A673 (cell line): ENCODE results near the gene LHX6. TPM values are rescaled to one million over a fixed set of nuclear protein-coding genes. Genes with fewer than 3 reads are reported as not detected.

Source experiments
- BruUV-seq: library from RNA; stranded (reverse); fragments of 400-500 nt; replicated peaks from 2 replicates; lab custom pipeline; 2021; lab: Mats Ljungman, UMichigan
- CTCF ChIA-PET: fragments of 300-600 bp; sonication (Branson Sonifier 250); formaldehyde crosslinking; loops from one replicate; lab custom pipeline; 2022; ENCODE audit warnings: antibody characterized with exemption; lab: Charles Lee
- POLR2A ChIA-PET: fragments of 300-600 bp; sonication (Branson Sonifier 250); formaldehyde crosslinking; loops from one replicate; lab custom pipeline; 2022; ENCODE audit warnings: antibody characterized with exemption; ENCODE audit not compliant: low non-redundant PET; lab: Charles Lee
- DNase-seq: peaks from one replicate; pipeline ENCODE4 v3.0.0-alpha.2; 2015; ENCODE audit warnings: low spot score
- H3K27ac ChIP-seq: fragments of 200-600 bp; sonication (generic); 2 replicates; pipeline ENCODE4 v1.5.1; 2016; ENCODE audit warnings: mixed run types, low read depth, mild to moderate bottlenecking, mixed read lengths, antibody characterized with exemption, low read length; ENCODE audit not compliant: poor library complexity, severe bottlenecking
- H3K27me3 ChIP-seq: fragments of 200-600 bp; sonication (generic); replicated peaks from 2 replicates; pipeline ENCODE4 v1.6.1; 2017; ENCODE audit warnings: mixed run types, low read depth, mild to moderate bottlenecking, mixed read lengths, antibody characterized with exemption, low read length; ENCODE audit not compliant: insufficient read depth, poor library complexity
- H3K36me3 ChIP-seq: fragments of 200-600 bp; sonication (generic); 2 replicates; pipeline ENCODE4 v1.6.1; 2016; ENCODE audit warnings: mixed run types, mild to moderate bottlenecking, mixed read lengths, antibody characterized with exemption, low read length; ENCODE audit not compliant: insufficient read depth, poor library complexity, severe bottlenecking
- H3K4me1 ChIP-seq: fragments of 200-600 bp; sonication (generic); 2 replicates; pipeline ENCODE4 v1.6.1; 2017; ENCODE audit warnings: mixed run types, mild to moderate bottlenecking, mixed read lengths, antibody characterized with exemption, low read length; ENCODE audit not compliant: insufficient read depth, poor library complexity, severe bottlenecking
- H3K4me3 ChIP-seq: fragments of 200-600 bp; sonication (generic); 2 replicates; pipeline ENCODE4 v1.5.1; 2016; ENCODE audit warnings: low read depth, mixed run types, mild to moderate bottlenecking, mixed read lengths, low read length; ENCODE audit not compliant: poor library complexity, severe bottlenecking
- H3K9me3 ChIP-seq: fragments of 200-600 bp; sonication (generic); 2 replicates; pipeline ENCODE4 v1.6.1; 2016; ENCODE audit warnings: mixed run types, low read depth, mild to moderate bottlenecking, mixed read lengths, antibody characterized with exemption, low read length; ENCODE audit not compliant: poor library complexity, severe bottlenecking
- EZH2 ChIP-seq: fragments of 200-600 bp; sonication (generic); IDR thresholded peaks from 2 replicates; pipeline ENCODE4 v1.6.1; 2017; ENCODE audit warnings: borderline replicate concordance, low read depth, mild to moderate bottlenecking, mixed read lengths, antibody characterized with exemption, low read length; ENCODE audit not compliant: poor library complexity, severe bottlenecking
- intact Hi-C: fragments of 100-400 bp; cut with micrococcal nuclease; formaldehyde crosslinking; loops from one replicate; pipeline ENCODE4 v1.10.0; 2022; ENCODE audit not compliant: unreplicated experiment
- total RNA-seq: library from RNA; stranded (reverse); gene quantifications from 2 replicates; pipeline ENCODE4 v1.2.3, GENCODE V29; 2021
- TF ChIP-seq, protein P1 (sequence below): fragments of 300-800, 200-600 bp; sonication (generic); conservative IDR thresholded peaks from 2 replicates; pipeline ENCODE4 v1.5.1; 2017; ENCODE audit warnings: low read depth, mild to moderate bottlenecking, antibody characterized with exemption, low read length, moderate library complexity, mixed read lengths

The LHX6 gene
- total RNA-seq, 1 experiment from 2014 or later = not detected

- H3K36me3 ChIP-seq = peaks cover 34% of the 10 kb centered on the region
- peaks cover 21% of the 10 kb centered on the region for H3K9me3 ChIP-seq
- POLR2A ChIA-PET = no interaction called here
- no peaks in the 10 kb centered on the region for H3K4me1 ChIP-seq
- H3K4me3 ChIP-seq = no peak overlapping the region
- no peaks in the 10 kb centered on the region for H3K27me3 ChIP-seq
- intact Hi-C loops = no loop called here
- no TSS peak for BruUV-seq
- DNase-seq = no peak
- TF ChIP-seq EZH2 = no peak
- TF ChIP-seq, protein P1, sequence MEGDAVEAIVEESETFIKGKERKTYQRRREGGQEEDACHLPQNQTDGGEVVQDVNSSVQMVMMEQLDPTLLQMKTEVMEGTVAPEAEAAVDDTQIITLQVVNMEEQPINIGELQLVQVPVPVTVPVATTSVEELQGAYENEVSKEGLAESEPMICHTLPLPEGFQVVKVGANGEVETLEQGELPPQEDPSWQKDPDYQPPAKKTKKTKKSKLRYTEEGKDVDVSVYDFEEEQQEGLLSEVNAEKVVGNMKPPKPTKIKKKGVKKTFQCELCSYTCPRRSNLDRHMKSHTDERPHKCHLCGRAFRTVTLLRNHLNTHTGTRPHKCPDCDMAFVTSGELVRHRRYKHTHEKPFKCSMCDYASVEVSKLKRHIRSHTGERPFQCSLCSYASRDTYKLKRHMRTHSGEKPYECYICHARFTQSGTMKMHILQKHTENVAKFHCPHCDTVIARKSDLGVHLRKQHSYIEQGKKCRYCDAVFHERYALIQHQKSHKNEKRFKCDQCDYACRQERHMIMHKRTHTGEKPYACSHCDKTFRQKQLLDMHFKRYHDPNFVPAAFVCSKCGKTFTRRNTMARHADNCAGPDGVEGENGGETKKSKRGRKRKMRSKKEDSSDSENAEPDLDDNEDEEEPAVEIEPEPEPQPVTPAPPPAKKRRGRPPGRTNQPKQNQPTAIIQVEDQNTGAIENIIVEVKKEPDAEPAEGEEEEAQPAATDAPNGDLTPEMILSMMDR = no peak
- CTCF ChIA-PET = no interaction called here
- no peak overlapping the region for H3K27ac ChIP-seq
These were observed 45.3 kb upstream of the LHX6 start for GRCh38 chr9:122274055-122274454.

DNA sequence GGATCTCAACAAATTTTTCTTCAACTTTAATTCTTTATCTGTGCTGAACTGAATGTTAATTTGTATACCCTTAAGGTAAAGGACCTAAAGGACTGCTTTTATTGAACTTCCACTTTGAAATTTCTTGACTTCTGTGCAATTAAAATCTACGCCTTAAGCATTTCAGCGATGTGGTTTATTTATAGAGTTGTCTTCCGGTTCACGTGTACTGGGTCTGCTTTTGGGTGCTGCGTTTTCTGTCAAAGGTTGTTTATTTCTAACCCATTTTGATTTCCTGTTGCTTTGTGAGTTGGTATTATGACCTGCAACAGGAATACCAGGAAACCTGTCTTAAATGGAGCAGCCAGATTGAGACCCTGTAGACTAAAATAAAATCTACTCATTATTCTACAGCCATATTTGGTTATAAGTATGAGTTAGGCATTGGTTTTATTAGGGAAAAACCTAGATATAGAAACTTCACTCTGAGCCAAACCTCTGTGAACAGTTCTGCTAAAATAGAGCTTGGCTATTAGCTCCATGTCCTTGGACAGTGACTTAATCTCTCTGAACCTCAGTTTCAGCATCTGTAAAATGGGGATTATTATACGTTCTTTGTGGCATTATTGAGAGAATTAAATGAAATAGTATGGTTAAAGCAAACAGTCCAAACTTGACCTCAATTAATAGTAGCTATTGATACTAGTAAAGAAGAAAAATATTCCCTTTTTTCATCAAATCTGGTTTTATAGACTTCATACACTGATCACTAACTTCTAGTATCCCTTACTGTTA lies 39.5 kb upstream of the LHX6 start:
- BruUV-seq = no TSS peak
- ChIA-PET POLR2A (interaction anchor here (0.6 kb wide), 1 partner anchor 1417 kb away, joined by 21 read pairs; no protein-coding TSS in a partner anchor), CTCF (no interaction called here)
- H3K27ac ChIP-seq = no peak overlapping the region
- H3K27me3 ChIP-seq = no peaks in the 10 kb centered on the region
- no peak overlapping the region for H3K4me3 ChIP-seq
- TF ChIP-seq EZH2 = no peak
- TF ChIP-seq, protein P1 = no peak
- H3K4me1 ChIP-seq = peaks cover 6% of the 10 kb centered on the region
- H3K9me3 ChIP-seq = no peaks in the 10 kb centered on the region
- peaks cover 20% of the 10 kb centered on the region for H3K36me3 ChIP-seq
- intact Hi-C loops = loop anchor here (10.0 kb wide), 1 partner anchor 113 kb away; the partner anchor contains the start of genes MORN5 and NDUFA8
- no peak for DNase-seq

DNA sequence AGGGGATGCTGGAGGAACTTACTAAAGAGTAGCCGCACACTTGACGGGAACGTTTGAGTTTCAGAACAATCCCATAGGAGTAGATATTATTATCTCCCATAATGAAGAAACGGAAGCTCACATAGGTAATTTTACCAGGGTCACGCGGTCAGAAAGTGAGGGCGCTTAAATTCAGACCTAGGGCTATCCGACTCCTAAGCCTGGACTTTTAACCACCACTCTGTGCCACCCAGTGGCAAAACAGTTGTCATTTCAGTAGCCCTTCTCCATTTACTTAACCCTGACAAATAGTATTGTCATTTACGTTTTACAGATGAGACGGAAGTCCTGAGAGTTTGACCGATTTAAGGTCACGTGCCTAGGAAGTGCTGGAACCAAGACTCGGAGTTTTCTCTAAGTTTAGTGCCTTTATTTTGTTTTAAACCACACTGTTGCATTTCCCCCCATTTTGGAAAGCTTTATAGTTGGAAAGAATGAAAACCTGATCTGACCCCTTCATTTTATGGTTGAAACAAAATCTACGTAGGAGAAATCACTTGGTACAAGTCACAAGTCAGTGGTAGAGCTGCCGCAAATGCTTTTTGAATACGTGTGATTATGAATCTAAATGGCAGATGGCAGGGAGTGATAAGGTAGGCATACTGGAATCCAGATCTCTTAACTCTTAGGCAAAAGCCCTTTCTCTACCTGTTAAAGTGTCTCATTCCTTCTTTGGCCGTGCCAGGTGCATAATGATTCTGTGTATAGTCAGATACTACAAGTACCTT lies 36.6 kb upstream of the LHX6 start:
- ChIA-PET CTCF (interaction anchor here (0.6 to 0.9 kb wide), 2 partner anchors 71 to 566 kb away, joined by 3 to 6 read pairs; no protein-coding TSS in a partner anchor), POLR2A (no interaction called here)
- Histone ChIP-seq H3K36me3 (peaks cover 8% of the 10 kb centered on the region), H3K4me3 (peak overlapping the region; percentile 89), H3K9me3 (no peaks in the 10 kb centered on the region), H3K4me1 (peaks cover 12% of the 10 kb centered on the region), H3K27me3 (no peaks in the 10 kb centered on the region), H3K27ac (peak overlapping the region; percentile 92)
- peak; percentile 21 for DNase-seq
- BruUV-seq = TSS peak; percentile 85
- intact Hi-C loops = loop anchor here (10.0 kb wide), 1 partner anchor 111 kb away; the partner anchor contains the start of genes MORN5 and NDUFA8
- TF ChIP-seq EZH2 = no peak
- TF ChIP-seq, protein P1 = no peak
